M059J (cell line): ENCODE data around the gene KLK15. TPM values are rescaled to one million over a fixed set of nuclear protein-coding genes. Genes with fewer than 3 reads are reported as not detected.

Source experiments
- DNase-seq: peaks from one replicate; pipeline ENCODE4 v3.0.0-alpha.2; 2012; ENCODE audit warnings: low read depth
- total RNA-seq: library from RNA; depleted of rRNA; stranded (reverse); fragments of >200 nt; shearing (Covaris generic); gene quantifications from 2 replicates; pipeline ENCODE4 v1.2.3, GENCODE V29; 2014; rRNA removed

Gene KLK15
- total RNA-seq, 1 experiment from 2014 or later: not detected

GRCh38 chr19:50777261-50777660, 56.1 kb downstream of the KLK15 start:
- DNase-seq: no peak

DNA sequence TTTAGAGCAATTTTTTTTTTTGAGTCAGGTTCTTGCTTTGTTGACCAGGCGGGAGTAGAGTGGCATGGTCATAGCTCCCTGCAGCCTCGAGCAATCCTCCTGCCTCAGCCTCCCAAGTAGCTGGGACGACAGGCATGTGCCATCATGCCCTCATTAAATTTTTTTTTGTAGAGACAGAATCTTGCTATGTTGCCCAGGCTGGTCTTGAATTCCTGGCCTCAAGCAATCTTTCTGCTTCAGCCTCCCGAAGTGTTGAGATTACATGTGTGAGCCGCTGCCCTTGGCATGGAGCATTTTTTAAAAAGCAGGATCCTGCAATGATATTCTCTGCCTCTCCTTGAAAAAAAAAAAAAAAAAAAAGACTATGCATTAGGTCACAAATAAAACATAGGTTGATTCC, 57.2 kb downstream of the KLK15 start:
- no peak for DNase-seq

Other genes starting within 250 kb of the KLK15 start
- not detected in 2 replicates for gene SYT3, start 193.7 kb downstream of the KLK15 start, total RNA-seq
- 1.0 and 4.9 TPM in 2 replicates for gene C19orf81, start 184.1 kb downstream of the KLK15 start, total RNA-seq
- 0.15 TPM in 2 replicates for gene SHANK1, start 113.8 kb downstream of the KLK15 start, total RNA-seq
- gene CLEC11A, start 110.2 kb downstream of the KLK15 start, total RNA-seq: 6.1 and 10.0 TPM in 2 replicates
- not detected in 2 replicates for gene GPR32, start 63.1 kb downstream of the KLK15 start, total RNA-seq
- gene ACP4, start 43.2 kb downstream of the KLK15 start, total RNA-seq: not detected in 2 replicates
- gene KLK1, start 9.8 kb downstream of the KLK15 start, total RNA-seq: not detected in 2 replicates
- not detected in 2 replicates for gene KLK3, start 21.3 kb upstream of the KLK15 start, total RNA-seq
- gene KLK2, start 39.9 kb upstream of the KLK15 start, total RNA-seq: not detected in 2 replicates
- not detected in 2 replicates for gene KLK4, start 77.8 kb upstream of the KLK15 start, total RNA-seq
- not detected in 2 replicates for gene KLK5, start 119.5 kb upstream of the KLK15 start, total RNA-seq
- gene KLK6, start 136.0 kb upstream of the KLK15 start, total RNA-seq: 0.74 TPM in 1 of 2 replicates, not detected in the other
- not detected in 2 replicates for gene KLK7, start 150.3 kb upstream of the KLK15 start, total RNA-seq
- not detected in 2 replicates for gene KLK8, start 168.0 kb upstream of the KLK15 start, total RNA-seq
- gene KLK10, start 186.1 kb upstream of the KLK15 start, total RNA-seq: not detected in 2 replicates
- gene KLK11, start 193.0 kb upstream of the KLK15 start, total RNA-seq: not detected in 2 replicates
- gene KLK12, start 201.4 kb upstream of the KLK15 start, total RNA-seq: not detected in 2 replicates
- not detected in 2 replicates for gene KLK13, start 231.5 kb upstream of the KLK15 start, total RNA-seq
- not detected in 2 replicates for gene KLK14, start 249.3 kb upstream of the KLK15 start, total RNA-seq